H1 (cell line): ENCODE results near the gene ARL2BP. TPM values are rescaled to one million over a fixed set of nuclear protein-coding genes. Genes with fewer than 3 reads are reported as not detected.

ENCODE experiments used
- polyA plus RNA-seq, 7 experiments: library from polyadenylated mRNA; depleted of rRNA in 3 of 7; stranded (reverse) in 5 of 7; unstranded in 2 of 7; fragments of >200 nt in 5 of 7; fragments of 200-250 nt in 2 of 7; gene quantifications; 1 replicate in 5 of 7; 2 replicates in 1 of 7; 4 replicates in 1 of 7; pipeline versions ENCODE4 v1.2.1 to v1.2.3, GENCODE V29; 2011 to 2013; ENCODE audit warnings: missing spikeins in 2 of 7, mixed read lengths in 2 of 7
- total RNA-seq: library from RNA; stranded (reverse); fragmentation: NEBNext Ultra II Directional; extraction: Animal tissue kit (Norgen Biotek cat#: 25700); gene quantifications from 2 replicates; pipeline ENCODE4 v1.2.1, GENCODE V29; 2021
- TF ChIP-seq, protein P1 (sequence below): fragments of 300-600 bp; sonication (generic); IDR thresholded peaks from 2 replicates; pipeline ENCODE4 v1.7.1; 2012; ENCODE audit warnings: low read length, moderate library complexity, mild to moderate bottlenecking, inconsistent platforms; ENCODE audit not compliant: insufficient replicate concordance

ARL2BP gene
- total and polyA plus RNA-seq, 2 of the 8 experiments (the other 6 are each of a cell fraction or from before 2014, with no cell fraction given) = 13.6 to 18.3 TPM

DNA sequence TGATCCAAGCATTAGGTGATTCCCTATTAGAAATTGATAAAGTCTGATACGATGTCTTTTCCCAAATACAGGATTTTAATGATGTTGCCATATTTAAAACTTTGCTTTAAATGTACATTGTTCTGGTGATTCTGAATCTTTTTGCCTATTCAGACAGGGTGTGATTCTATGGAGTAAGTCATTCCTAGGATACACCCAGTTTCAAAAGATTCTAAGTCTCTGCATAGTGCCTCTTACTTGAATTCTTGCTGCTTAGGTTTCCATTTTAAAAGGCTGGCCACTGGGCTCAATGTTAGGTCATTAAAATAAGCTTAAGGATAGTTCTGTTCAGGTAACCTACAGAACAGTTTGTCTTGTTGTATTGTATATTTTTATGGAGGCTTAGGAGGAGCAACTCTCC, 22.0 kb upstream of the ARL2BP start (continued):
- TF ChIP-seq, protein P1, sequence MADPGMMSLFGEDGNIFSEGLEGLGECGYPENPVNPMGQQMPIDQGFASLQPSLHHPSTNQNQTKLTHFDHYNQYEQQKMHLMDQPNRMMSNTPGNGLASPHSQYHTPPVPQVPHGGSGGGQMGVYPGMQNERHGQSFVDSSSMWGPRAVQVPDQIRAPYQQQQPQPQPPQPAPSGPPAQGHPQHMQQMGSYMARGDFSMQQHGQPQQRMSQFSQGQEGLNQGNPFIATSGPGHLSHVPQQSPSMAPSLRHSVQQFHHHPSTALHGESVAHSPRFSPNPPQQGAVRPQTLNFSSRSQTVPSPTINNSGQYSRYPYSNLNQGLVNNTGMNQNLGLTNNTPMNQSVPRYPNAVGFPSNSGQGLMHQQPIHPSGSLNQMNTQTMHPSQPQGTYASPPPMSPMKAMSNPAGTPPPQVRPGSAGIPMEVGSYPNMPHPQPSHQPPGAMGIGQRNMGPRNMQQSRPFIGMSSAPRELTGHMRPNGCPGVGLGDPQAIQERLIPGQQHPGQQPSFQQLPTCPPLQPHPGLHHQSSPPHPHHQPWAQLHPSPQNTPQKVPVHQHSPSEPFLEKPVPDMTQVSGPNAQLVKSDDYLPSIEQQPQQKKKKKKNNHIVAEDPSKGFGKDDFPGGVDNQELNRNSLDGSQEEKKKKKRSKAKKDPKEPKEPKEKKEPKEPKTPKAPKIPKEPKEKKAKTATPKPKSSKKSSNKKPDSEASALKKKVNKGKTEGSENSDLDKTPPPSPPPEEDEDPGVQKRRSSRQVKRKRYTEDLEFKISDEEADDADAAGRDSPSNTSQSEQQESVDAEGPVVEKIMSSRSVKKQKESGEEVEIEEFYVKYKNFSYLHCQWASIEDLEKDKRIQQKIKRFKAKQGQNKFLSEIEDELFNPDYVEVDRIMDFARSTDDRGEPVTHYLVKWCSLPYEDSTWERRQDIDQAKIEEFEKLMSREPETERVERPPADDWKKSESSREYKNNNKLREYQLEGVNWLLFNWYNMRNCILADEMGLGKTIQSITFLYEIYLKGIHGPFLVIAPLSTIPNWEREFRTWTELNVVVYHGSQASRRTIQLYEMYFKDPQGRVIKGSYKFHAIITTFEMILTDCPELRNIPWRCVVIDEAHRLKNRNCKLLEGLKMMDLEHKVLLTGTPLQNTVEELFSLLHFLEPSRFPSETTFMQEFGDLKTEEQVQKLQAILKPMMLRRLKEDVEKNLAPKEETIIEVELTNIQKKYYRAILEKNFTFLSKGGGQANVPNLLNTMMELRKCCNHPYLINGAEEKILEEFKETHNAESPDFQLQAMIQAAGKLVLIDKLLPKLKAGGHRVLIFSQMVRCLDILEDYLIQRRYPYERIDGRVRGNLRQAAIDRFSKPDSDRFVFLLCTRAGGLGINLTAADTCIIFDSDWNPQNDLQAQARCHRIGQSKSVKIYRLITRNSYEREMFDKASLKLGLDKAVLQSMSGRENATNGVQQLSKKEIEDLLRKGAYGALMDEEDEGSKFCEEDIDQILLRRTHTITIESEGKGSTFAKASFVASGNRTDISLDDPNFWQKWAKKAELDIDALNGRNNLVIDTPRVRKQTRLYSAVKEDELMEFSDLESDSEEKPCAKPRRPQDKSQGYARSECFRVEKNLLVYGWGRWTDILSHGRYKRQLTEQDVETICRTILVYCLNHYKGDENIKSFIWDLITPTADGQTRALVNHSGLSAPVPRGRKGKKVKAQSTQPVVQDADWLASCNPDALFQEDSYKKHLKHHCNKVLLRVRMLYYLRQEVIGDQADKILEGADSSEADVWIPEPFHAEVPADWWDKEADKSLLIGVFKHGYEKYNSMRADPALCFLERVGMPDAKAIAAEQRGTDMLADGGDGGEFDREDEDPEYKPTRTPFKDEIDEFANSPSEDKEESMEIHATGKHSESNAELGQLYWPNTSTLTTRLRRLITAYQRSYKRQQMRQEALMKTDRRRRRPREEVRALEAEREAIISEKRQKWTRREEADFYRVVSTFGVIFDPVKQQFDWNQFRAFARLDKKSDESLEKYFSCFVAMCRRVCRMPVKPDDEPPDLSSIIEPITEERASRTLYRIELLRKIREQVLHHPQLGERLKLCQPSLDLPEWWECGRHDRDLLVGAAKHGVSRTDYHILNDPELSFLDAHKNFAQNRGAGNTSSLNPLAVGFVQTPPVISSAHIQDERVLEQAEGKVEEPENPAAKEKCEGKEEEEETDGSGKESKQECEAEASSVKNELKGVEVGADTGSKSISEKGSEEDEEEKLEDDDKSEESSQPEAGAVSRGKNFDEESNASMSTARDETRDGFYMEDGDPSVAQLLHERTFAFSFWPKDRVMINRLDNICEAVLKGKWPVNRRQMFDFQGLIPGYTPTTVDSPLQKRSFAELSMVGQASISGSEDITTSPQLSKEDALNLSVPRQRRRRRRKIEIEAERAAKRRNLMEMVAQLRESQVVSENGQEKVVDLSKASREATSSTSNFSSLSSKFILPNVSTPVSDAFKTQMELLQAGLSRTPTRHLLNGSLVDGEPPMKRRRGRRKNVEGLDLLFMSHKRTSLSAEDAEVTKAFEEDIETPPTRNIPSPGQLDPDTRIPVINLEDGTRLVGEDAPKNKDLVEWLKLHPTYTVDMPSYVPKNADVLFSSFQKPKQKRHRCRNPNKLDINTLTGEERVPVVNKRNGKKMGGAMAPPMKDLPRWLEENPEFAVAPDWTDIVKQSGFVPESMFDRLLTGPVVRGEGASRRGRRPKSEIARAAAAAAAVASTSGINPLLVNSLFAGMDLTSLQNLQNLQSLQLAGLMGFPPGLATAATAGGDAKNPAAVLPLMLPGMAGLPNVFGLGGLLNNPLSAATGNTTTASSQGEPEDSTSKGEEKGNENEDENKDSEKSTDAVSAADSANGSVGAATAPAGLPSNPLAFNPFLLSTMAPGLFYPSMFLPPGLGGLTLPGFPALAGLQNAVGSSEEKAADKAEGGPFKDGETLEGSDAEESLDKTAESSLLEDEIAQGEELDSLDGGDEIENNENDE = no peak
